SK-N-MC (cell line): ENCODE results near the gene DSCAM.

Source experiments
- EZH2 ChIP-seq: fragments of 200-600 bp; sonication (generic); IDR thresholded peaks from one replicate; pipeline ENCODE4 v1.6.1; 2017; ENCODE audit warnings: antibody characterized with exemption
- FOXP2 ChIP-seq: optimal IDR thresholded peaks from 2 replicates; pipeline ENCODE3; 2011; ENCODE audit warnings: mild to moderate bottlenecking, moderate library complexity; ENCODE audit not compliant: insufficient read depth; ENCODE audit errors: extremely low read length, control extremely low read depth
- POLR2AphosphoS5 ChIP-seq: IDR thresholded peaks from 2 replicates; pipeline ENCODE4 v1.6.1; 2012; ENCODE audit warnings: mild to moderate bottlenecking, low read depth, low read length, borderline replicate concordance

DNA sequence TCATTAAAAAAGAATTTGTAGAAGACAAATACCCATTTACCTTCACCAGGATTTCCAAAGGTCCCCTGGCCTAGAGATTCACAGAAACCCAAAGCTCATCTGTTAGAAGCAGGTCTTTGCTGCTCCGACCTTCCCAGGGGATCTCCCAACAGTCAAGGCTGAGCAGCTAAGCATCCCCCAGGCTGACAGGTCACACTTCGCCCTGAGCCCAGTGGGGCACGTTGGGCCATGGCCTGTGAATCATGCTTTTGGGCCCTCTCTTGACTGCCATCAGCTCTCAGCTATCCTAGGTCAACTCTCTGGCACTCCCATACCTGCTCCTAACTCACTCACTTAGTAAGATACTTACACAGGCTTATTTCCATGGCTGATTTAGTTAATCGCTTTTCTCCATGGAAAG, 157.7 kb downstream of the DSCAM start:
- TF ChIP-seq POLR2AphosphoS5 (no peak), EZH2 (no peak), FOXP2 (no peak)
